Jurkat, Clone E6-1 (cell line): ENCODE measurements around the gene POU2F1.

ENCODE experiments used
- DNase-seq: peaks from one replicate; pipeline ENCODE4 v3.0.0-alpha.2; 2011; ENCODE audit warnings: low read depth, low spot score
- H3K4me3 ChIP-seq: 2 replicates; pipeline ENCODE4 v1.5.1; 2011; ENCODE audit warnings: mild to moderate bottlenecking, low read length, control low read depth, moderate library complexity

Gene POU2F1

DNA sequence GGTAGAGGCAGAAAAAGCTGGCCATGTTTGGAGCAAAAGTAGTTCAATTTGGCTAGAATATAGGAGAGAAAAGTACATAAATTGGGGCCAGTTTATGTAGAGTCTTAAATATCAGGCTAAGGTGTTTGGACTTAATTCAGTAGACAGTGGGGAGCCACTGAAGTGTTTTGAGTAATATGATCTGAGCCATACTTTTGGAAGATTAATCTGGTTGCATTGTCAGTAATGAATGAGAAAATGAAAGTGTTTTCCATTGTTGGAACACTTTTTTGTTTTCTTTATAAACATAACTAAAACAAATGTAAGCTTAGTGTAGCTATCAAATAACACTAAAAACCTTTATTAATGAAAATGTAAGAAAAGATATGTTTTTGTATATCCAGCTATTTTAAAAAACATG lies 42.1 kb downstream of the POU2F1 start:
- DNase-seq: no peak
- no peak overlapping the region for H3K4me3 ChIP-seq

DNA sequence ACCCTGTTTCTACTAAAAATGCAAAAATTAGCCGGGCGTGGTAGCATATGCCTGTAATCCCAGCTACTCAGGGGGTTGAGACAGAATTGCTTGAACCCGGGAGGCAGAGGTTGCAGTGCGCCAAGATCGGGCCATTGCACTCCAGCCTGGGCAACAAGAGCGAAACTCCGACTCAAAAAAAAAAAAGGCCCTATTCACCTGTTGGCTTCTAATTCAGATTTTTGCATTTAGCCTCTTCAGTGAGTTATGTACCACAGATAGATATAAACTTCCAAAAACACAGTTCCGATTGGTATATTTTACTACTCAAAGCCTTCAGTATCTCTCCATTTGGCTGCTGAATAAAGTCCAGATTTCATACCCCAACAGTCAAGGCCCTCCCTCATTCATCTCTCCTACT lies 42.7 kb downstream of the POU2F1 start:
- H3K4me3 ChIP-seq: no peak overlapping the region
- DNase-seq: no peak

DNA sequence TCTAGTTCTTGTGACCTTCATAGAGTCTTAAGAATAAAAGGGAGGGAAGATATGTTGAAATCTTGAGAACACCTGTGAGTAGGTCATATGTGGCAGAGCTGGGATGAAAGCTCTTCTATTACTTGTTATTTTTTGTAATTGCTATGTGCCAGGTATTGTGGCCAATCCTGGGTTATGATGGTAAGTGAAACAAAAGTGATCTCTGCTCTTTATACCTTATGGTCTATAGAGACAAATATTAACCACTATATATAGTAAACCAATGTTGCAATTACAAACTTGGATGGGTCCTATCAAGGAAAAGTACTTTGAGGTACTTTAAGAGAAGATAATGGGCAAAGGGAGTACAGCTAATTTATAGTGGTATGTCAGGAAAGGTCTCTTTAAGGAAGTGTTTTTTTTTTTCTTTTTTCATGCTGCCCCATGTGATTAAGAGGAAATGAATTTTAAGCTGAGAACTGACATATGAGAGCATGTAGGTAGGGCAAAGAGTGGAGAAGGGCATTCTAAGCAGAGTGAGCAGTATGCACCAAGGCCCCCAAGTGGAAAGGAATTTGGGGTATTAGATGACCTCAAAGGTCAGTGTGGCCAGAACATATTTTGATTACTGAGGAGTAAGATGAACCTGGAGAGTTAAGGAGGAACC lies 43.3 kb downstream of the POU2F1 start:
- H3K4me3 ChIP-seq: no peak overlapping the region
- DNase-seq: no peak

DNA sequence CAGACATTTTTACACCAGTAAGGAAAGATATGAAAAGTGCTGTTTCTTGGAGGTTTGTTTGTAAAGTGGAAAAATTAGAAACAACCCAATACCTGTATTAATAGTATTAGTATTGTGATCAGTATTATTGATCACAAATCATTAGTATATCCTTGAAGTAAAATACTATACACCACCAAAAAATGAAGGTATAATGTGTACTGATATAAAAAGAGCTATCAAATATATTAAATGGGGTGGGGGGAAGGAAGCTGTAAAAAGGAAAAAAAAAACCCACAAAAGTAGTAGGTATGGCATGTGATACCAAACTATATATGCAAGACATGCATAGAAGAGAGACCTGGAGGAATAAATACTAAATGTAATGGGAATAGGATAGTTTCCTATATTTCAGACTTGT lies 46.3 kb downstream of the POU2F1 start:
- no peak for DNase-seq
- H3K4me3 ChIP-seq: no peak overlapping the region

DNA sequence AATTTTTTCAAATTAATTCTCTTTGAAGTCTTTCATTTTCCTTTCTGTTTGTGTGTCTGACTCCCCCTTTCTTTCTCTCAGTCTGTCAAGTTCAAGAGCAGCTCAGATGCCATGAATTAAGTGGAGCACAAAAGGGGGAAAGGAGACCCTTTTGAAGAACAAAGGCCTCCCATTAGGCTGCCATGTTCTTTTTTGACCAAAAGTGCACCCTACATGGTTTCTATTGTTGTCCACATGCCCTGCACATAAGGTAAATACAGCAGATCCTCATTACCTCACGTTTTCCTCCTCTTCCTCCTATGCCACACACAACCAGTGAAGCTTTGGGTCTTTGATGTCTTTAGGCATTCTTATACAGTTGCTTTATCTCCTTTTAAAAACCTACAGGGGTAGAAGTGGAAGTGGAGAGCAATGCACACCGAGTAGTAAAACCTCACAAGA lies 47.7 kb downstream of the POU2F1 start:
- no peak overlapping the region for H3K4me3 ChIP-seq
- DNase-seq: peak; percentile 10

DNA sequence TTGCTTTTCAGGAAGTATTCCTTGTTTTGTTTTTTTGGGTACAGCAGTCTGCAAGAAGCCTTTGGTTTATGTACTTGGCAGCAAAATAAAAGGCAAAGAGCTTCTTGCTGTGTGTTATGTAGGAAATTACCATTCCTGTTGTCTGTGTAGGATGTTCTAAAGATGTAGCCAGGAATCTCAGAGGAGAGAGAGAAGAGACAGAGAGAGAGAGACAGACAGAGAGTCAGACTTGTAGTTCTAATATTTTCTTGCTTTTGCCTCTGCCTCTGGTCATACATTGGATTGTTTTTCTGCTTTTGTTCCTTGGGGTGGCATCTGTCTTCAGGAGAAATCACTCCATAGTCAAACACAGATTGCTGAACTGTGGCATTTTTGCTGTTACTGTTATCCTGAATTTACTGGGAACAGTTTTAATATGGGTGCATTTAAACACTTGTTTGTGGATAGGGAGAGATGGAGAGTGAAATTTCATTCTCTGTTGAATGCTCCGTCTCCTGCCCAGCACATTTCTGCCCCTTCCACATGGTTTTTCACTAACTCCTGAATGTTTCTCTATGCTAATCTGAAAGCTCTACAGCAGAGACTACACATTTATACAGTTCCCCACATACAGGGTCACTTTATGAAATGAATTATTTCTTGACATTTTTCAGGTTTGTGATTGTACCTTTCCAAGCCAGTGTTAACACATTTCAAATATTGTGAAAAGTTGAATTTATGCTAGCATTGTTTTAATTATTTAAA lies 49.8 kb downstream of the POU2F1 start:
- no peak for DNase-seq
- H3K4me3 ChIP-seq: no peak overlapping the region

DNA sequence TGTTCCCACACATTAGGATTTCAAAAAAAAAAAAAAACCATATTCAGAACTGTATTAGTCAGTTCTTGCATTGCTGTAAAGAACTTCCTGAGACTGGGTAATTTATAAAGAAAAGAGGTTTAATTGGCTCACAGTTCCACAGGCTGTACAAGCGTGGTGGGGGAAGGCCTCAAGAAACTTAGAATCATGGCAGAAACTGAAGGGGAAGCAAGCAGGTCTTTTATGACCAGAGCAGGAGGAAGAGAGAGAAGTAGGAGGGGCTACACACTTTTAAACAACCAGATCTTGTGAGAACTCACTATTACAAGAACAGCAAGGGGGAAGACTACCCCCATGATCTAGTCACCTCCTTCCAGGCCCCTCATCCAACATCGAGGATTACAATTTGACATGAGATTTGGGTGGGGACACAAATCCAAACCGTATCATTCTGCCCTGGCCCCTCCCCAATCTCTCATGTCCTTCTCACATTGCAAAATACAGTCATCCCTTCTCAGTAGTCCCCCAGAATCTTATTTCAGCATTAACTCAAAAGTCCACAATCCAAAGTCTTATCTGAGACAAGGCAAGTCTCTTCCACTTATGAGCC lies 51.8 kb downstream of the POU2F1 start:
- peak; percentile 10 for DNase-seq
- no peak overlapping the region for H3K4me3 ChIP-seq

DNA sequence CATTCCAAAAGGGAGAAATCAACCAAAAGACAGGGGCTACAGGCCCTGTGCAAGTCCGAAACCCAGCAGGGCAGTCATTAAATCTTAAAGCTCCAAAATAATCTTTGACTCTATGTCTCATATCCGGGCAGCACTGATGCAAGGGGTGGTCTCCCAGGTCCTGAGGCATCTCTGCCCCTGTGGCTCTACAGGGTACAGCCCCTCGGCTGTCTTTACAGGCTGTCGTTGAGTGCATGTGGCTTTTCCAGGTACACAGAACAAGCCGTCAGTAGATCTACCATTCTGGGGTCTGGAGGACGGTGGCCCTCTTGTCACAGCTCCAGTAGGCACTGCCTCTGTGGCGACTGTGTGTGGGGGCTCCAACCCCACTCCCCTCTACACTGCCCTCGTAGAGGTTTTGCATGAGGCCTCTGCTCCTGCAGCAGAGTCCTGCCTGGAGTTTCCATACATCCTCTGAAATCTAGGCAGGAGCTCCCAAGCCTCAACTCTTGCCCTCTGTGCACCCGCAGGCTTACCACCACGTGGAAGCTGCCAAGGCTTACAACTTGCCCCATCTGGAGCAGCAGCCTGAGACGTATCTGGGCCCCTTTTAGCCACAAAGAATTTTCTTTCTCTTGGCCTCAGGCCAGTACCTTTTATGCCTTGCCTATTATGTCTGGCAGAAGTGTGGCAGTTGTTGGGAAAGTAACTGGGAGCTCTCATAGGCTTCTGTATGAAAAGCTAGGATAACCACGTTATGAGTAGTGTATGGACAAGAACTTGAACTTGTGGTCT lies 52.5 kb downstream of the POU2F1 start:
- DNase-seq: peak; percentile 50
- no peak overlapping the region for H3K4me3 ChIP-seq

DNA sequence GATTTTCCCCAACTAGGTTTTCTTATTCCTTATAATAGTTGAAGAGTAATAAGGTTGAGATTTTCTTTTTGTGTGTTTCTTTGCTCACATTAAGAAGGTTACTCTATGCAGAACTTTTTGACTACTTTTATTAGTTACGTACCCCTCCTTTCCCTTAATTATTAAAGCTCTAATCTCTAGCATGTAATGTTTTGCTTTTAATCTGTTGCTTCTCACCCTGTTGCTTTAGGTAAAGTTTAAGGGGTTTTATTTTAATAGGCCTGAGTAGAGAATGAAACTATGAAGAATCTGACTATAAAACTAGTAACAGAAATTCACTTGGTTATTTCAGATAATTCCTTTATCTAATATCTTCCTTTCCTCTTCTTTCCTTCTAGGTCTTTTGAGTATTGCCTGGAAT lies 53.4 kb downstream of the POU2F1 start:
- no peak overlapping the region for H3K4me3 ChIP-seq
- no peak for DNase-seq

DNA sequence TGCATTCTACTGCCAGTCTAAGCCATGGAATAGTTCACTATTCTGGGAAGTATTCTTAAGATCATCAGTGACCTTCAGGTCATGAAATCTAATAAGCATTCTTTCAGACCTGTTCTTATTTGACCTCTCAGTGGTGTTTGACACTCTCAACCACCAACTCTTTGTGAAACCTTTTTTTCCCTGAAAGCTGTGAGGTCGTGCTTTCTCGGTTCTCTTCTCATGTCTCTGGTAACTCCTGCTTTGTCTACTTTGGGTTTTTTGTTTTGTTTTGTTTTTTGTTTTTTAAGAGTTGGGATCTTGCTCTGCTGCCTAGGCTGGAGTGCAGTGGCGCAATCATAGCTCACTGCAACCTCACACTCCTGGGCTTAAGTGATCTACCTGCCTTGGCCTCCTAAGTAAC lies 56.3 kb downstream of the POU2F1 start:
- H3K4me3 ChIP-seq: no peak overlapping the region
- no peak for DNase-seq

DNA sequence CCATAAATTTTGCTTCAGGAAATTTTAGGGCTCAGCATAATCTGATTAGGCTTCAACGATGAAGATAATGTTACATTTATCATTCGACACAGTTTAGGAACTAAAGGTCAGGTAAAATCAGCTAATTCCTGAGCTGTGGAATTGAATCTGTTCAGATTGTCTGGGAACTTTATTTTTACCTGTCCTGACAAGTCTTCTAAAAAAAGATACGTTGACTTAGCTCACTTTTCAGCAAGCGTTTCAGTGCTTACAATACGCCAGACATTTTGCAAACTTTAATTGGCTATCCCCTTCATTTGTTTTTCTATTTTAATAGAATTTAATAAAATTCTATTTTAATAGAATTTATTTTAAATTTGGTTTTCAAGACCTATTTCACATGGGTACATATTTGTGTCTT lies 57.8 kb downstream of the POU2F1 start:
- no peak for DNase-seq
- H3K4me3 ChIP-seq: no peak overlapping the region

DNA sequence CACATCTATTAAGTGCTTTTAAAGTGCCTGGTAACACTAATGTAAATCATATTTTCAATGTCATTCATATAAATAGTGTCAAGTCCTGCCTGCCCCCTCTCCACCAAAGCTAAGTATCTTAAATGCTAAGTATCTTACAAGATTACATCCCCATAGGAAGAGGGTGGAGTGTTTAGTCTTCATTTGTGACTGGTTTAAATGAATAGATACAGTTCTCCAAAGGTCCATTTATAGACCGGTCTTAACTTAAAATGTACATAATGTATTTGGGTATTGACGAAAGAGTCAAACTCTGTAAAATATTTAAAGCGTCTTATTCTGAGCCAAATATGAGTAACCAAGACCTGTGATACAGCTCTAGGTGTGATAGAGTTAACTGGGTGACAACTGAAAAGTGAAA lies 60.2 kb downstream of the POU2F1 start:
- H3K4me3 ChIP-seq: no peak overlapping the region
- DNase-seq: no peak

DNA sequence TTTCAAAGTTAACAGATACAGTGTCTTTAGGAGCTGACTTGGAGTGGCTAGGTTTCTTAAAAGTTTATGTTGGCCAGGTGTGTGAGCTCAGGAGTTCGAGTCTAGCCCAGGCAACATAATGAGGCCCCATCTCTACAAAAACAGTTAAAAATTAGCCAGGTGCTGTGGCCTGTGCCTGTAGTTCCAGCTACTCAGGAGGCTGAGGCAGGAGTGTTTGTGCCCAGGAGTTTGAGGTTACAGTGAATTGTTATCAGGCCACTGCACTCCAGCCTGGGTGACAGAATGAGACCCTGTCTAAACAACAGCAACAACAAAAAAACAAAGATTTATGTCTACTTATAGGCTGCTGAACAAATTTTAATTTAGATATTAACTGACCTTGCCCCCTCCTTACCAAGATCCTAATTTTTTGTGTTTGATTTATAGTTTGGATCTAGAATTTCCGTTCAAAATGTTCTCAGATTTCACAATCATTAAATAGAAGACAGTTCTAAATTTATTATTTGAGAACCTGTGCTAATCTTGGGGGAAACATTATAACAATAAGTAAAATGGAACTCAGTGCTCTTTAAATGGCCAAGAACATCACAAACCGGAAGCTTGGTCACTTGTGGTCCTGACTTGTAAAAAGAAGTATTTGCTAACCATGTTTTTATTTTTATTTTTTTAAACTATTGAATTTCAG lies 67.8 kb downstream of the POU2F1 start:
- no peak overlapping the region for H3K4me3 ChIP-seq

DNA sequence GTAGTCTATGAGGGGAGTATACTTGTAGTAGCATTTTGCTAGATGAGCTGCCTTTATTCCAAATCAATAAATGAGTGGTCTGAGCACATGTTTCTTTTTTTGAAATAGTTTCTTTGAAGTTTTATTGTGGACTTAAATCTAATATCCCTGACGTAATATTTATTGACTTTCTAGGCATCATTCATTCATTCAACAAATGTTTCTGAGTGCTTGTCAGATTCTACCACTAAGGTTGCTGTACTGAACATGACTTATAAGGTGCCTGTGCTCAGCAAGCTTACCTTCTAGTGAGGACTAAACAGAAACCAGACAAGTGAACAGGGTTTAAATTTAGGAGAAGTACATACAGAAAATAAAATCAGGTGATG lies 68.4 kb downstream of the POU2F1 start:
- H3K4me3 ChIP-seq: no peak overlapping the region
- no peak for DNase-seq

More for the DNA sequence above, 67.8 kb downstream of the POU2F1 start:
- DNase-seq: no peak

DNA sequence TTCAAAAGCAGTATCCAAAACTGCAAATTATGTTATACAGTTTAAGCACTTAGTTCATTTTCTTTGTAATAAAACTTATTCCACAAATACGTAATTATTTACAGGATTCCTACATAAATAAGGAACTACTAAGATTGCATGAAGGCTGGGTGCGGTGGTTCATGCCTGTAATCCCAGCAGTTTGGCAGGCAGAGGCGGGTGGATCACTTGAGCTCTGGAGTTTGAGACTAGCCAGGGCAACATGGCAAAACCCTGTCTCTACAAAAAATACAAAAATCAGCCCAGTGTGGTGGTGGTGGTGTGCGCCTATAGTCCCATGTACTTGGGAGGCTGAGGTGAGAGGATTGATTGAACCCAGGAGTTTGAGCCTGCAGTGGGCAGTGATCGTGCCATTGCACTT lies 69.3 kb downstream of the POU2F1 start:
- DNase-seq: no peak
- H3K4me3 ChIP-seq: no peak overlapping the region

DNA sequence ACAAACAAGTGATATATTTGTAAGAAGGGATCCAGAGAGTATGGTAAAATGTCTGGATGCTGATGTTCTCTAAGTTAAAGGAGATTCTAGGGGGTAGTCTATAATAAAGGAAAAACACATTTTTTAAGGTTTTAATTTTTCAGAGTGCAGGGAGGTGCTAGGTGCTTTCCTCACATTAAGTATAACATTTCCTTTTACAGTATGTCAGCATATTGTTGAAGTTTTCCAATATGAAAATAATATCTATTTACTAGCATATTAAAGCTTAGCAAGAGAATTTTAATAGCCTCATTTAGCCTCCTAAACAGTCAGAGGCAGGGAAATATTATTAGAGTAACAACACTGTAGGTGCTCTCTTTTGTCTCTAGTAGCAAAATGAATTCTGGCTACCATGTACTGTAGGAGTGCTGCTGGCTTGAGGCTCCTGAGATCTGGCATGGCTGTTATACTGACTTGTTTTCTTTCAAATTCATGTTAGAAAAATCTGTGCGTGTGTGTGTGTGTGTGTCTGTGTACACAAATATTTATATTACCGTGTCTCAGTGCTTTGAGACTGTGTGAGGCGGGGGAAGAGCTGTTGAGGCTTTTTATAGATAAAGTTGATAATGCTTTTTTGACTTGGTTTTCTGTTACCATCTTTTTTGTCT lies 71.0 kb downstream of the POU2F1 start:
- no peak for DNase-seq
- H3K4me3 ChIP-seq: no peak overlapping the region

DNA sequence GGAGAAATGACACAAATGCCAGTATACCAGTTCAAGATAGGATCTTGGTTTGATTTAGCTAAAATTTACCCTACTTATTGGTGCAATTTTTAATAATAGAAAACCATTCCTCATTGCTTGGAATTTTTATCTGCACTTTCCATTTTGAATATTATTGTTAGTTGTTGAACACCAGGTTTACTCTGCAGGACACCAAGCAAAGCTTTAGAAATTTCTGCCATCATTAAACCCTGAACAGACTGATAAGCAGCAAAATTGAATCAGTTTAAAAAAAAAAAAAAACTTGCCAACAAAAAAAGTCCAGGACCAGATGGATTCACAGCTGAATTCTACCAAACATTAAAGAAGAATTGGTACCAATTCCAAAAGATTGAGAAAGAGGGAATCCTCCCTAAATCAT lies 71.5 kb downstream of the POU2F1 start:
- no peak overlapping the region for H3K4me3 ChIP-seq
- no peak for DNase-seq

DNA sequence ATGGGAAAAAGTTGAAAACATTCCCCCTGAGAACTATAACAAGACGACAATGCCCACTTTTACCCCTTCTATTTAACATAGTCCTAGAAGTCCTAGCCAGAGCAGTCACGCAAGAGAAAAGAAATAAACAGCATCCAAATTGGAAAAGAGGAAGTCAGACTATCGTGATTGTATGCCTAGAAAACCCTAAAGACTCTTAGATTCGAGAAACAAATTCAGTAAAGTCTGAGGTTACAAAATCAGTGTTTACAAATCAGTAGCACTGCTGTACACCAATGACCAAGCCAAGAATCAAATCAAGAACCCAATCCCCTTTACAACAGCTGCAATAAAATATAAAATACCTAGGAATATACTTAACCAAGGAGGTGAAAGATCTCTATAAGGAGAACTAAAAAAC lies 72.4 kb downstream of the POU2F1 start:
- H3K4me3 ChIP-seq: no peak overlapping the region
- DNase-seq: no peak

DNA sequence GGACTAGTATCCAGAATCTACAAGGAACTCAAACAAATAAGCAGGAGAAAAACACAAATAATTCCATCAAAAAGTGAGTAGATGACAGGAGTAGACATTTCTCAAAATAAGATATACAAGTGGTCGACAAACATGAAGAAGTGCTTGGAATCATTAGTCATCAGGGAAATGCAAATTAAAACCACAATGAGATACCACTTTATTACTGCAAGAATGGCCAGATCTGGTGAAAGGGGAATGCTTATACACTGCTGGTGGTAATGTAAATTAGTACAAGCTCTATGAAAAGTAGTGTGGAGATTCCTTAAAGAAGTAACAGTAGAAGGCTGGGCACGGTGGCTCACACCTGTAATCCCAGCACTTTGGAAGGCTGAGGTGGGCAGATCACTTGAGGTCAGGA lies 73.8 kb downstream of the POU2F1 start:
- no peak overlapping the region for H3K4me3 ChIP-seq
- no peak for DNase-seq
